ENCODE measurements around the gene WWP2.

- no peak for TF ChIP-seq CTCF (conservative IDR thresholded peaks at IDR 0.05)
- no peak for TF ChIP-seq EZH2 (IDR thresholded peaks at IDR 0.05; ENCODE audit: low read depth)
These were observed 177.1 kb downstream of the WWP2 start for GRCh38 chr16:69938981-69939820.
